H1 (cell line): ENCODE results near the gene CCDC154. TPM values are rescaled to one million over a fixed set of nuclear protein-coding genes. Genes with fewer than 3 reads are reported as not detected.

Experiments
- CTCF ChIP-seq, 3 experiments: IDR thresholded peaks; 1 replicate in 2 of 3; 2 replicates in 1 of 3; pipeline versions ENCODE4 v1.5.1 to v1.6.1; 2011; ENCODE audit warnings: low read length in 3 of 3, mild to moderate bottlenecking in 3 of 3, inconsistent platforms in 2 of 3, low read depth in 1 of 3, moderate library complexity in 1 of 3; ENCODE audit not compliant: insufficient read depth in 1 of 3; ENCODE audit errors: control extremely low read depth in 1 of 3
- HDAC2 ChIP-seq, 2 experiments: fragments of 300-600 bp in 1 of 2; sonication (generic) in 1 of 2; IDR thresholded peaks; 2 replicates each; pipeline ENCODE4 v1.6.1; 2011 to 2012; ENCODE audit warnings: low read depth in 2 of 2, low read length in 2 of 2, mild to moderate bottlenecking in 2 of 2, moderate library complexity in 2 of 2, borderline replicate concordance in 1 of 2, inconsistent platforms in 1 of 2
- JUN ChIP-seq: IDR thresholded peaks from 2 replicates; pipeline ENCODE4 v1.6.1; 2011; ENCODE audit warnings: low read depth, mild to moderate bottlenecking, improper control_type of control experiment, low read length
- NRF1 ChIP-seq: IDR thresholded peaks from 2 replicates; pipeline ENCODE4 v1.6.1; 2011; ENCODE audit warnings: mild to moderate bottlenecking, low read depth, low read length, improper control_type of control experiment
- POLR2A ChIP-seq, 2 experiments: IDR thresholded peaks; 1 replicate in 1 of 2; 2 replicates in 1 of 2; pipeline ENCODE4 v1.6.1; 2011; ENCODE audit warnings: low read depth in 2 of 2, low read length in 2 of 2, mild to moderate bottlenecking in 2 of 2; ENCODE audit errors: control extremely low read depth in 1 of 2
- polyA plus RNA-seq, 7 experiments: library from polyadenylated mRNA; depleted of rRNA in 3 of 7; stranded (reverse) in 5 of 7; unstranded in 2 of 7; fragments of >200 nt in 5 of 7; fragments of 200-250 nt in 2 of 7; gene quantifications; 1 replicate in 5 of 7; 2 replicates in 1 of 7; 4 replicates in 1 of 7; pipeline versions ENCODE4 v1.2.1 to v1.2.3, GENCODE V29; 2011 to 2013; ENCODE audit warnings: missing spikeins in 2 of 7, mixed read lengths in 2 of 7
- total RNA-seq: library from RNA; stranded (reverse); fragmentation: NEBNext Ultra II Directional; extraction: Animal tissue kit (Norgen Biotek cat#: 25700); gene quantifications from 2 replicates; pipeline ENCODE4 v1.2.1, GENCODE V29; 2021

The CCDC154 gene
- total and polyA plus RNA-seq, 2 of the 8 experiments (the other 6 are each of a cell fraction or from before 2014, with no cell fraction given): 0.15 to 0.88 TPM

- TF ChIP-seq CTCF (IDR thresholded peaks at IDR 0.05; ENCODE audit: control extremely low read depth in 1 of 3, insufficient read depth in 1 of 3, low read depth in 1 of 3, low read length in 3 of 3): peak in 2 of 3 experiments; percentile 24 to 26; a peak in 2 of 4 replicates
- no peak for TF ChIP-seq JUN
- TF ChIP-seq HDAC2 (IDR thresholded peaks at IDR 0.05; ENCODE audit: borderline replicate concordance in 1 of 2, low read depth in 2 of 2, low read length in 2 of 2): no peak
- TF ChIP-seq POLR2A (IDR thresholded peaks at IDR 0.05; ENCODE audit: control extremely low read depth in 1 of 2, low read depth in 2 of 2, low read length in 2 of 2): no peak
- TF ChIP-seq NRF1: no peak
- TF ChIP-seq, all 59 proteins: peak for 2
These were observed 8.2 kb downstream of the CCDC154 start (continued) for GRCh38 chr16:1435921-1436697.
